AG04449 (cell line): Measurements from ENCODE around the gene FAM76A.
A peak's percentile ranks its signal among the peaks of the same experiment; 100 is the strongest.
"Not testable (repeated sequence)": the region's sequence is repeated elsewhere in the genome, so short reads cannot be mapped to it uniquely, and the experiment has no call there.

Experiments
- CTCF ChIA-PET: fragments of 350-600 bp; formaldehyde crosslinking; extraction: SDS; loops from one replicate; lab custom pipeline; 2021; ENCODE audit warnings: antibody characterized with exemption; lab: Yijun Ruan, JAX
- POLR2A ChIA-PET: fragments of 400-600, 350-600 bp; formaldehyde crosslinking; extraction: SDS; loops from one replicate; lab custom pipeline; 2020; ENCODE audit warnings: antibody characterized with exemption, inconsistent platforms; lab: Yijun Ruan, JAX
- DNase-seq: peaks from one replicate; pipeline ENCODE4 v3.0.0-alpha.2; 2010; ENCODE audit warnings: low read depth, low spot score
- H3K4me3 ChIP-seq: 2 replicates; pipeline ENCODE4 v1.5.1; 2011; ENCODE audit warnings: low read depth, mild to moderate bottlenecking, control low read depth, low read length
- CTCF ChIP-seq: IDR thresholded peaks from one replicate; pipeline ENCODE4 v1.5.1; 2011; ENCODE audit warnings: mild to moderate bottlenecking, moderate library complexity, low read length, control low read depth, inconsistent platforms; ENCODE audit not compliant: insufficient read depth; ENCODE audit errors: missing control alignments

FAM76A gene

GRCh38 chr1:27725374-27726172 is at the start of gene FAM76A:
FAM76A (plus strand) TSS chr1:27725961; CDS start chr1:27726081, 120 bp downstream.
- DNase-seq, result peak; percentile 92
- POLR2A ChIA-PET, result interaction anchor here (0.6 to 1.4 kb wide), 3 partner anchors 40 to 54 kb away, joined by 3 to 12 read pairs (median 6); partner anchors contain the start of genes IFI6 and STX12
- TF ChIP-seq CTCF, result peak; percentile 71
- CTCF ChIA-PET, result interaction anchor here (0.5 to 2.3 kb wide), 36 partner anchors 9 to 657 kb away, joined by 3 to 30 read pairs (median 4); partner anchors contain the start of gene IFI6
- H3K4me3 ChIP-seq, result peak within 1 kb of the TSS; percentile 80

- no peak overlapping the region for H3K4me3 ChIP-seq
- no peak for DNase-seq
- CTCF ChIA-PET, result interaction anchor here (0.6 to 1.3 kb wide), 3 partner anchors 10 to 98 kb away, joined by 3 to 4 read pairs (median 4); no protein-coding TSS in a partner anchor
- TF ChIP-seq CTCF, result no peak
- POLR2A ChIA-PET, result no interaction called here
These were observed 49.4 kb upstream of the FAM76A start for GRCh38 chr1:27676410-27676809.

GRCh38 chr1:27678747-27679146 is 47.0 kb upstream of the FAM76A start:
- H3K4me3 ChIP-seq, result no peak overlapping the region
- DNase-seq, result no peak
- ChIA-PET CTCF (interaction anchor here (1.6 to 4.0 kb wide), 2 partner anchors 9 to 47 kb away, joined by 5 to 17 read pairs; partner anchors contain the start of gene FAM76A), POLR2A (interaction anchor here (0.6 kb wide), 1 partner anchor 218 kb away, joined by 3 read pairs; no protein-coding TSS in a partner anchor)
- no peak for TF ChIP-seq CTCF

GRCh38 chr1:27680225-27680791 is 45.5 kb upstream of the FAM76A start:
- DNase-seq, H3K4me3 ChIP-seq, POLR2A ChIA-PET: not testable (repeated sequence)
- CTCF ChIA-PET, result interaction anchor here (0.5 to 4.0 kb wide), 3 partner anchors 10 to 383 kb away, joined by 3 to 17 read pairs (median 3); no protein-coding TSS in a partner anchor

GRCh38 chr1:27681580-27681979 is 44.2 kb upstream of the FAM76A start:
- H3K4me3 ChIP-seq, CTCF ChIA-PET, DNase-seq, POLR2A ChIA-PET: not testable (repeated sequence)

- DNase-seq, result no peak
- TF ChIP-seq CTCF, result no peak
- POLR2A ChIA-PET, result no interaction called here
- CTCF ChIA-PET, result interaction anchor here (0.9 kb wide), 1 partner anchor 13 kb away, joined by 3 read pairs; no protein-coding TSS in a partner anchor
- no peak overlapping the region for H3K4me3 ChIP-seq
These were observed 43.3 kb upstream of the FAM76A start for GRCh38 chr1:27682351-27682944.

- TF ChIP-seq CTCF, result no peak
- CTCF ChIA-PET, result no interaction called here
- no peak overlapping the region for H3K4me3 ChIP-seq
- POLR2A ChIA-PET, result interaction anchor here (0.7 kb wide), 1 partner anchor 12 kb away, joined by 3 read pairs; the partner anchor contains the start of gene IFI6
- no peak for DNase-seq
These were observed 41.6 kb upstream of the FAM76A start for GRCh38 chr1:27684176-27684575.
